Measurements from ENCODE around the gene AHI1. TPM values are rescaled to one million over a fixed set of nuclear protein-coding genes. Genes with fewer than 3 reads are reported as not detected.
"Not testable (repeated sequence)": the region's sequence is repeated elsewhere in the genome, so short reads cannot be mapped to it uniquely, and the experiment has no call there.

Gene AHI1
- total and polyA plus RNA-seq, 8 donors = 3.7 to 89.9 (median 49.5) TPM

DNA sequence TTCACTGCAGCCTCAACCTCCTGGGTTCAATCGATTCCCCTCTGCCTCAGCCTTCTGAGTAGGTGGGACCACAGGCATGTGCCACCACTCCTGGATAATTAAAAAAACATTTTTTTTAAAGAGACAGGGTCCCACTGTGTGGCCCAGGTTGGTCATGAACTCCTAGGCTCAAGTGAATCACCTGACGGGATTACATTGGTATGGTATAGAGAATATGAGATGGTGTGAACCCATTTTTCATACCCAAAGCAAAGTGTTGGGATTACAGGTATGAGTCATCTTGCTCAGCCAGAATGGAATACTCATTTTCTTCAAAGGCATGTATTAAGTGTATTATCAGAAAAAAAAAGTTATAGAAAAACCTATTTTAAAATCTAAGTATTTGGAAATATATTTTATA, 114.2 kb downstream of the AHI1 start:
- intact Hi-C loops (cut with DNase I; ENCODE audit: low total_unique reads) = no loop called here
- Histone ChIP-seq H3K36me3 (peaks cover 0 to 14% (median 4%) of the 10 kb centered on the region in 4 donors), H3K9me3 (no peaks in the 10 kb centered on the region), H3K27ac (no peak overlapping the region), H3K27me3 (no peaks in the 10 kb centered on the region), H3K4me3 (no peak overlapping the region), H3K4me1 (no peaks in the 10 kb centered on the region)
- no peak for DNase-seq
- TF ChIP-seq EP300 (IDR thresholded peaks at IDR 0.05) = no peak
- no peak for TF ChIP-seq POLR2AphosphoS5 (IDR thresholded peaks at IDR 0.05)
- no peak for TF ChIP-seq POLR2A (IDR thresholded peaks at IDR 0.05)
- TF ChIP-seq, protein P1, sequence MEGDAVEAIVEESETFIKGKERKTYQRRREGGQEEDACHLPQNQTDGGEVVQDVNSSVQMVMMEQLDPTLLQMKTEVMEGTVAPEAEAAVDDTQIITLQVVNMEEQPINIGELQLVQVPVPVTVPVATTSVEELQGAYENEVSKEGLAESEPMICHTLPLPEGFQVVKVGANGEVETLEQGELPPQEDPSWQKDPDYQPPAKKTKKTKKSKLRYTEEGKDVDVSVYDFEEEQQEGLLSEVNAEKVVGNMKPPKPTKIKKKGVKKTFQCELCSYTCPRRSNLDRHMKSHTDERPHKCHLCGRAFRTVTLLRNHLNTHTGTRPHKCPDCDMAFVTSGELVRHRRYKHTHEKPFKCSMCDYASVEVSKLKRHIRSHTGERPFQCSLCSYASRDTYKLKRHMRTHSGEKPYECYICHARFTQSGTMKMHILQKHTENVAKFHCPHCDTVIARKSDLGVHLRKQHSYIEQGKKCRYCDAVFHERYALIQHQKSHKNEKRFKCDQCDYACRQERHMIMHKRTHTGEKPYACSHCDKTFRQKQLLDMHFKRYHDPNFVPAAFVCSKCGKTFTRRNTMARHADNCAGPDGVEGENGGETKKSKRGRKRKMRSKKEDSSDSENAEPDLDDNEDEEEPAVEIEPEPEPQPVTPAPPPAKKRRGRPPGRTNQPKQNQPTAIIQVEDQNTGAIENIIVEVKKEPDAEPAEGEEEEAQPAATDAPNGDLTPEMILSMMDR (IDR thresholded peaks at IDR 0.05) = no peak
- 84 to 94% (median 92%) methylated on average over 2 of the region's 2 CpGs for WGBS, 5 donors

DNA sequence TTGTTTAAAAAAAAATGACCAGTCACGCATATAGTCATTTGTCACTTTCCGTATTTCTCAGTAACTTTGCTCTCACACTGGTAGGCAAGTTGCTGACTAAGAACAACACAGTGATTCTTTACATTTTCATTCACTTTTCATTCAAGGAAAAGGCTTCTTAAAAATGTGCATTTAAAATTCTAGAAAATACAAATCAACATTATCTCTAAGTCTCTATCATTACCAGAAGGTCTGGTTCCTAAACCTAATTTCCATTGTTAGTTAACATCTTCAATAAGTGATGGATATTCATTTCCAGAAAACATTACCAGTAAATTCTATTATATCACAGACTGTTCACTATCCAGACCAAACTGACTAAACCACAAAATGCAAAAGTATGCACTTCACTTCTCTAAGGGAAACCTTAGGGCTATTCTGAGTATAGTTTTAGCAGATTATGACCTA, 115.3 kb downstream of the AHI1 start:
- Histone ChIP-seq H3K27ac (no peak overlapping the region), H3K36me3 (peaks cover 0 to 7% (median 1%) of the 10 kb centered on the region in 4 donors), H3K27me3 (no peaks in the 10 kb centered on the region), H3K4me3 (no peak overlapping the region), H3K4me1 (no peaks in the 10 kb centered on the region), H3K9me3 (no peaks in the 10 kb centered on the region)
- intact Hi-C loops (cut with DNase I; ENCODE audit: low total_unique reads) = no loop called here
- no peak for DNase-seq
- 44 to 62% (median 45%) methylated on average over 2 of the region's 2 CpGs for WGBS, 5 donors
- TF ChIP-seq POLR2AphosphoS5 (IDR thresholded peaks at IDR 0.05) = no peak
- TF ChIP-seq, protein P1 (IDR thresholded peaks at IDR 0.05) = no peak
- no peak for TF ChIP-seq POLR2A (IDR thresholded peaks at IDR 0.05)
- no peak for TF ChIP-seq EP300 (IDR thresholded peaks at IDR 0.05)

DNA sequence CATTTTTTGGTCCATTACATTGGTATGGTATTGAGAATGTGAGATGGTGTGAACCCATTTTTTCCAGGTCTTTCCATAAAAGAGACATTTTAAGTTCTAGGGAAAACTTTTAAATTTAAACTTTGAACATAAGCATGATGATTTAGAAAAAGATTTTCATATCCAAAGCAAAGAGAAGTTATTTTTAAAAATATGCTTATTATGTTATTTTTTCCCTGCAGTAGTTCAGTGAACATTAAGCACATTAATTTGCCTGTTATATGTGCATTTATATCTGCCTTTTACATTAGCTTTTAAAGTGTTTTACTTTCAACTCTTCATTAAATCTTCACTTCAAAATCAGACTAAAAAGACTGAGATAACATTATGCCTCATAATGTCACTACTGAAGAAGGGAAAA, 116.7 kb downstream of the AHI1 start:
- no peak for DNase-seq
- H3K4me1 ChIP-seq = no peaks in the 10 kb centered on the region
- H3K27ac ChIP-seq = no peak overlapping the region
- H3K4me3 ChIP-seq = no peak overlapping the region
- no peaks in the 10 kb centered on the region for H3K9me3 ChIP-seq
- no peaks in the 10 kb centered on the region for H3K36me3 ChIP-seq
- TF ChIP-seq POLR2A (IDR thresholded peaks at IDR 0.05) = no peak
- no peak for TF ChIP-seq EP300 (IDR thresholded peaks at IDR 0.05)
- TF ChIP-seq POLR2AphosphoS5 (IDR thresholded peaks at IDR 0.05) = no peak
- intact Hi-C loops (cut with DNase I; ENCODE audit: low total_unique reads) = no loop called here
- no peaks in the 10 kb centered on the region for H3K27me3 ChIP-seq

DNA sequence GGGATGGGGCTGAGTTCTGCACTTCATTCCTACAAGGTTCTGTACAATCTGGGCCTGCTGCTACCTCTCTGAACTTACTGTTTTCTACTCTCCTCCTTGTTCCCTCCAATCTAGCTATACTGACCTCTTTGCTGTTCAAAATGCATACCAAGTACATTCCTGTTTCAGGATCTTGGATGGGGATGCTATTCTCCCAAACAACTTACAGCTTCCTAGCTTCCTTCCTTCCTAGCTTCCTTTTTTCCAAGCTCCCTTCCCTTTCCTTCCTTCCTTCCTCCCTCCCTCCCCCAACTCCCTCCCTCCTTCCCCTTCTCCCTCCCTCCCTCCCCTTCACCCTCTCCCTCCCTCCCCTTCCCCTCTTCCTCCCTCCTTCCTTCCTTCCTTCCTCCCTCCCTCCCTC, 117.9 kb downstream of the AHI1 start:
- no peaks in the 10 kb centered on the region for H3K27me3 ChIP-seq
- DNase-seq = no peak
- H3K4me1 ChIP-seq = no peaks in the 10 kb centered on the region
- intact Hi-C loops (cut with DNase I; ENCODE audit: low total_unique reads) = no loop called here
- no peak overlapping the region for H3K4me3 ChIP-seq
- no peaks in the 10 kb centered on the region for H3K9me3 ChIP-seq
- TF ChIP-seq, protein P1 (IDR thresholded peaks at IDR 0.05) = no peak
- TF ChIP-seq EP300 (IDR thresholded peaks at IDR 0.05) (no peak), POLR2A (IDR thresholded peaks at IDR 0.05) (no peak), POLR2AphosphoS5 (IDR thresholded peaks at IDR 0.05) (no peak)
- H3K27ac ChIP-seq = no peak overlapping the region
- no peaks in the 10 kb centered on the region for H3K36me3 ChIP-seq

DNA sequence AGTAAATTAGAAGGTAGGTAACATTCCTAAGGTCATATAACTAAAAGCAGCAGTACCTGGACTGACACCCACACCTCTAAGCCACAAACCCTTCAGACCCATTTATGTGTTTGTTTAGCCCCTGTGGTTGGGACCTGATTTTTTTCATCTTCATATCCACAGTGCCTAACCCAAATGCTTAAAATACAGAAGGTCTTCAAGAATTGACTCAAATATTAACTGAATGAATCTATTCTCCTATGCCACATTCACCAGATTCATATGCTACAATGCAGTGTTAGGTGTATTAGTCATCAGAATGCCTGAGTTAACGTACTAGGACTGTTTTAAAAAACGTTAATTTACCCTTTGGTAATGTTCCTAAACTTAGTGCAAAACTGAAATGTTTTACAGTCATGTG, 124.8 kb downstream of the AHI1 start:
- no peak overlapping the region for H3K4me3 ChIP-seq
- intact Hi-C loops (cut with DNase I; ENCODE audit: low total_unique reads) = no loop called here

DNA sequence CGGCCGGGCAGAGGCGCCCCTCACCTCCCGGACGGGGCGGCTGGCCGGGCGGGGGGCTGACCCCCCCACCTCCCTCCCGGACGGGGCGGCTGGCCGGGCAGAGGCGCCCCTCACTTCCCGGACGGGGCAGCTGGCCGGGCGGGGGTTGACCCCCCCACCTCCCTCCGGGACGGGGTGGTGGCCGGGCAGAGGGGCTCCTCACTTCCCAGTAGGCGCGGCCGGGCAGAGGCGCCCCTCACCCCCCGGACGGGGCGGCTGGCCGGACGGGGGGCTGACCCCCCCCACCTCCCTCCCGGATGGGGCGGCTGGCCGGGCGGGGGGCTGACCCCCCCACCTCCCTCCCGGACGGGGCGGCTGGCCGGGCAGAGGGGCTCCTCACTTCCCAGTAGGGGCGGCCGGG, 133.9 kb downstream of the AHI1 start:
- not testable (repeated sequence) for H3K4me3 ChIP-seq
- WGBS, 5 donors = 95 to 100% (median 97%) methylated on average over 4 to 27 of the region's 39 CpGs; no CpG with 5 or more reads in 1 of the 5 donors

More for the DNA sequence above, 124.8 kb downstream of the AHI1 start:
- H3K9me3 ChIP-seq = no peaks in the 10 kb centered on the region
- H3K27ac ChIP-seq = no peak overlapping the region
- no peaks in the 10 kb centered on the region for H3K36me3 ChIP-seq
- DNase-seq = no peak
- WGBS, 5 donors = 76 to 88% (median 86%) methylated on average over 2 of the region's 2 CpGs
- no peak for TF ChIP-seq POLR2AphosphoS5 (IDR thresholded peaks at IDR 0.05)
- TF ChIP-seq, protein P1 (IDR thresholded peaks at IDR 0.05) = no peak
- no peak for TF ChIP-seq EP300 (IDR thresholded peaks at IDR 0.05)
- TF ChIP-seq POLR2A (IDR thresholded peaks at IDR 0.05) = no peak
- H3K4me1 ChIP-seq = no peaks in the 10 kb centered on the region
- no peaks in the 10 kb centered on the region for H3K27me3 ChIP-seq

More for the DNA sequence above, 133.9 kb downstream of the AHI1 start:
- DNase-seq; H3K27me3 ChIP-seq; H3K4me1 ChIP-seq; H3K36me3 ChIP-seq; H3K27ac ChIP-seq; intact Hi-C loops (cut with DNase I; ENCODE audit: low total_unique reads): not testable (repeated sequence)
- peaks cover 0 to 24% (median 8%) of the 10 kb centered on the region in 4 donors for H3K9me3 ChIP-seq

Measured in stomach (tissue), 9 donors.